GM10847 (cell line): ENCODE results near the gene NCDN.

ENCODE experiments used
- POLR2A ChIP-seq: IDR thresholded peaks from 2 replicates; pipeline ENCODE4 v1.6.1; 2011; ENCODE audit not compliant: insufficient read length; ENCODE audit errors: extremely low read depth

The NCDN gene

GRCh38 chr1:35573198-35574124 lies 15.9 kb downstream of the NCDN start, which contains the start of gene TFAP2E:
TSS of gene TFAP2E (plus strand) at chr1:35573314. CDS start at chr1:35573578, 264 bp downstream.
- no peak for TF ChIP-seq POLR2A

GRCh38 chr1:35574125-35574654 lies 16.6 kb downstream of the NCDN start:
- no peak for TF ChIP-seq POLR2A

- no peak for TF ChIP-seq POLR2A
Observed at GRCh38 chr1:35574655-35575415, 17.2 kb downstream of the NCDN start.

GRCh38 chr1:35575416-35575958 lies 17.9 kb downstream of the NCDN start:
- TF ChIP-seq POLR2A: no peak

GRCh38 chr1:35576061-35576765 lies 18.6 kb downstream of the NCDN start:
- no peak for TF ChIP-seq POLR2A

GRCh38 chr1:35577071-35577998 lies 19.7 kb downstream of the NCDN start:
- peak; percentile 53 for TF ChIP-seq POLR2A

GRCh38 chr1:35580949-35581388 lies 23.4 kb downstream of the NCDN start:
- TF ChIP-seq POLR2A: no peak

- TF ChIP-seq POLR2A: no peak
Observed at GRCh38 chr1:35585281-35585680, 27.7 kb downstream of the NCDN start.

GRCh38 chr1:35586808-35587207 lies 29.2 kb downstream of the NCDN start:
- TF ChIP-seq POLR2A: no peak

- no peak for TF ChIP-seq POLR2A
Observed at GRCh38 chr1:35587736-35588135, 30.1 kb downstream of the NCDN start.

- TF ChIP-seq POLR2A: no peak
Observed at GRCh38 chr1:35588197-35588910, 30.8 kb downstream of the NCDN start.

GRCh38 chr1:35589516-35590427 lies 32.2 kb downstream of the NCDN start:
- no peak for TF ChIP-seq POLR2A
